Measurements from ENCODE around the gene PHAF1. TPM values are rescaled to one million over a fixed set of nuclear protein-coding genes. Genes with fewer than 3 reads are reported as not detected.
A peak's percentile ranks its signal among the peaks of the same experiment; 100 is the strongest.

PHAF1 gene
- total and polyA plus RNA-seq, 9 of the 15 experiments (the other 6 are each of a cell fraction or from before 2014, with no cell fraction given): 5.1 to 25.4 (median 13.8) TPM

DNA sequence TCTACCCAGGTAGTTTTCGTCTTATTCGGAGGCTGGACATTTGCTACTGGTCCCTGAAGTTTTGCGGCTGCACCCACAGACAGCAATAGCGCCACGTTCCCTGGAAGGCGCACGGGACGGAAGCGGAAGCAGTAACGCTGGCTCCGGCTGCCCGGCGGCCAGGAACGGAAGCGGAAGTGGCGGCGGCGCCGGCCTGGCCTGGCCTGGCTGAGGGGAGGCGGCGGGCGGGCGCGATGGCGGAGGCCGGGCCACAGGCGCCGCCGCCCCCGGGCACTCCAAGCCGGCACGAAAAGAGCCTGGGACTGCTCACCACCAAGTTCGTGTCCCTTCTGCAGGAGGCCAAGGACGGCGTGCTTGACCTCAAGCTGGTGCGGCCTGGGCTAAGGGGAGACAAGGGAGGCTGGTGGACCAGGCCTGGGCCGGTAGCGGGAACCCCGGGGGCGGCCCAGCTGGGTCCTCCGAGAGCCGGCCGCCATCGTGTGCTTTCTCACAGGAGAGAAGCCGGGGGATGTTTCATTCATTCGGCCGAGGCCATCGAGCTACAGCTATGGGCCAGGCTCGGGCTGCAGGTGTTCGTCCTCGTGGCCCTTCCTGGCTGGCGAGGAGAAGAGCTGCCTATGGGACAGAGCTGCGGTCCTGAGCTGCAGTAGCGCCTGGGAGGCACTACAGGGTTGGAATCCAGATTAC lies 82.4 kb downstream of the PHAF1 start, which contains the start of gene E2F4 (continued):
- TF ChIP-seq EGR1 (conservative IDR thresholded peaks at IDR 0.05) (peak; percentile 48), MEF2D (tag; conservative IDR thresholded peaks at IDR 0.05; ENCODE audit: low read depth) (no peak), ZFP1 (CRISPR knock-in tag; IDR thresholded peaks at IDR 0.05) (no peak), IFI16 (CRISPR knock-in tag; IDR thresholded peaks at IDR 0.05) (no peak), MCM2 (IDR thresholded peaks at IDR 0.05; ENCODE audit: low read depth) (no peak), ZFP36 (IDR thresholded peaks at IDR 0.05; ENCODE audit: low read depth, low read length, partially characterized antibody) (peak; percentile 5), ZC3H8 (IDR thresholded peaks at IDR 0.05) (no peak), ZNF324 (CRISPR knock-in tag; IDR thresholded peaks at IDR 0.05) (no peak), ZC3H11A (IDR thresholded peaks at IDR 0.05; ENCODE audit: low read depth, low read length) (no peak), HDGF (IDR thresholded peaks at IDR 0.05) (no peak), SMARCA5 (IDR thresholded peaks at IDR 0.05) (no peak), SRSF9 (IDR thresholded peaks at IDR 0.05; ENCODE audit: borderline replicate concordance, low read depth, low read length) (no peak), ZNF586 (CRISPR knock-in tag; conservative IDR thresholded peaks at IDR 0.05) (no peak), NFXL1 (CRISPR knock-in tag; IDR thresholded peaks at IDR 0.05) (no peak), TEAD4 (IDR thresholded peaks at IDR 0.05; ENCODE audit: low read length) (peak; percentile 24; the same call in 1 of the 2 replicates), TEAD4 (CRISPR knock-in tag; IDR thresholded peaks at IDR 0.05; ENCODE audit: borderline replicate concordance) (no peak), SMAD3 (CRISPR knock-in tag; conservative IDR thresholded peaks at IDR 0.05) (no peak), TCF3 (CRISPR knock-in tag; IDR thresholded peaks at IDR 0.05) (no peak; the same call in 1 of the 2 replicates)
- TF ChIP-seq, protein P1, sequence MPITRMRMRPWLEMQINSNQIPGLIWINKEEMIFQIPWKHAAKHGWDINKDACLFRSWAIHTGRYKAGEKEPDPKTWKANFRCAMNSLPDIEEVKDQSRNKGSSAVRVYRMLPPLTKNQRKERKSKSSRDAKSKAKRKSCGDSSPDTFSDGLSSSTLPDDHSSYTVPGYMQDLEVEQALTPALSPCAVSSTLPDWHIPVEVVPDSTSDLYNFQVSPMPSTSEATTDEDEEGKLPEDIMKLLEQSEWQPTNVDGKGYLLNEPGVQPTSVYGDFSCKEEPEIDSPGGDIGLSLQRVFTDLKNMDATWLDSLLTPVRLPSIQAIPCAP (CRISPR knock-in tag; IDR thresholded peaks at IDR 0.05; ENCODE audit: borderline replicate concordance): no peak
- TF ChIP-seq, protein P2, sequence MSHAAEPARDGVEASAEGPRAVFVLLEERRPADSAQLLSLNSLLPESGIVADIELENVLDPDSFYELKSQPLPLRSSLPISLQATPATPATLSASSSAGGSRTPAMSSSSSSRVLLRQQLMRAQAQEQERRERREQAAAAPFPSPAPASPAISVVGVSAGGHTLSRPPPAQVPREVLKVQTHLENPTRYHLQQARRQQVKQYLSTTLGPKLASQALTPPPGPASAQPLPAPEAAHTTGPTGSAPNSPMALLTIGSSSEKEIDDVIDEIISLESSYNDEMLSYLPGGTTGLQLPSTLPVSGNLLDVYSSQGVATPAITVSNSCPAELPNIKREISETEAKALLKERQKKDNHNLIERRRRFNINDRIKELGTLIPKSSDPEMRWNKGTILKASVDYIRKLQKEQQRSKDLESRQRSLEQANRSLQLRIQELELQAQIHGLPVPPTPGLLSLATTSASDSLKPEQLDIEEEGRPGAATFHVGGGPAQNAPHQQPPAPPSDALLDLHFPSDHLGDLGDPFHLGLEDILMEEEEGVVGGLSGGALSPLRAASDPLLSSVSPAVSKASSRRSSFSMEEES (CRISPR knock-in tag; IDR thresholded peaks at IDR 0.05): no peak
- TF ChIP-seq, protein P3, sequence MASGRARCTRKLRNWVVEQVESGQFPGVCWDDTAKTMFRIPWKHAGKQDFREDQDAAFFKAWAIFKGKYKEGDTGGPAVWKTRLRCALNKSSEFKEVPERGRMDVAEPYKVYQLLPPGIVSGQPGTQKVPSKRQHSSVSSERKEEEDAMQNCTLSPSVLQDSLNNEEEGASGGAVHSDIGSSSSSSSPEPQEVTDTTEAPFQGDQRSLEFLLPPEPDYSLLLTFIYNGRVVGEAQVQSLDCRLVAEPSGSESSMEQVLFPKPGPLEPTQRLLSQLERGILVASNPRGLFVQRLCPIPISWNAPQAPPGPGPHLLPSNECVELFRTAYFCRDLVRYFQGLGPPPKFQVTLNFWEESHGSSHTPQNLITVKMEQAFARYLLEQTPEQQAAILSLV (tag; IDR thresholded peaks at IDR 0.05): no peak
- TF ChIP-seq, protein P4, sequence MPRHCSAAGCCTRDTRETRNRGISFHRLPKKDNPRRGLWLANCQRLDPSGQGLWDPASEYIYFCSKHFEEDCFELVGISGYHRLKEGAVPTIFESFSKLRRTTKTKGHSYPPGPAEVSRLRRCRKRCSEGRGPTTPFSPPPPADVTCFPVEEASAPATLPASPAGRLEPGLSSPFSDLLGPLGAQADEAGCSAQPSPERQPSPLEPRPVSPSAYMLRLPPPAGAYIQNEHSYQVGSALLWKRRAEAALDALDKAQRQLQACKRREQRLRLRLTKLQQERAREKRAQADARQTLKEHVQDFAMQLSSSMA (CRISPR knock-in tag; IDR thresholded peaks at IDR 0.05): no peak

Data from K562 (cell line).